Right kidney (tissue), 1 donor: ENCODE measurements around the gene TBCA.

Source experiments
- DNase-seq: peaks from one replicate; pipeline ENCODE4 v3.0.0-alpha.2; 2016

TBCA gene

DNA sequence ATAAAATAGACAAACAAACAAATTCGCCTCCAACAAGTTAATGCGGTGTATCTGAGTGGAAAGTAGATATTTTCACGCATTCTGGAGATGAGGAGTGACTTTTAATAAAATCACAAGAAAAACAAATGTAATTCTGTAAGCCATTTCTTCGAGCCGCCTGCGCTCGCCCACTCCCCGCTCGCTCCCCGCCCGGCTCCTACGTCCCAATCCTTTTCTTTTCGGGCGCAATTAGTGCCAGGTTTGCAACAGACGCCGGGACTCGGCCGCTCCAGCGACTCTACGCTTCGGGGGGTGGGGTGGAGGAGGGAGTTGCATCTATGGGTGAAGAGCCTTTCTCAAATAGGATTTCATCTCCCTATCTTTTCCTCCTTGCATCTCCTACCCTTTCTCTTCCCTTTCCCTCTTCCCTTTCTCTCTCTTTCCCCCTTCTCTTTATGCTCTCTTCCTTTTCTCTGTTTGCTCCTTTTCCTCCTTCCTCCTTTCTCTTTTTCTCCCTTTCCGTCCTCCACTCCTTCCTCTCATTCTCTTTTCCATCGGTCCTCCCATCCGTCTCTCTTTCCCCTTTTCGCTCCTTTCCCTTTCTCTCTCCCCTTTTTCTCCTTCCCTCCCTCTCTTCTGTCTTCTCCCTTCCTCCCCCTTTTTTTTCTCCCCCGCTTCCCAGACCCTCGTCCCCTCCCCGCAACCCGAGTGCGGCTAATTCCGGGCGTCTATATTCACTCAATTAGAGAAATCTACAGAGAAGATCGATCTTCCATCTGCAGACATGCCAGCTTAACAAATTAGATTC is 131.6 kb downstream of the TBCA start:
- peak; percentile 65 for DNase-seq

DNA sequence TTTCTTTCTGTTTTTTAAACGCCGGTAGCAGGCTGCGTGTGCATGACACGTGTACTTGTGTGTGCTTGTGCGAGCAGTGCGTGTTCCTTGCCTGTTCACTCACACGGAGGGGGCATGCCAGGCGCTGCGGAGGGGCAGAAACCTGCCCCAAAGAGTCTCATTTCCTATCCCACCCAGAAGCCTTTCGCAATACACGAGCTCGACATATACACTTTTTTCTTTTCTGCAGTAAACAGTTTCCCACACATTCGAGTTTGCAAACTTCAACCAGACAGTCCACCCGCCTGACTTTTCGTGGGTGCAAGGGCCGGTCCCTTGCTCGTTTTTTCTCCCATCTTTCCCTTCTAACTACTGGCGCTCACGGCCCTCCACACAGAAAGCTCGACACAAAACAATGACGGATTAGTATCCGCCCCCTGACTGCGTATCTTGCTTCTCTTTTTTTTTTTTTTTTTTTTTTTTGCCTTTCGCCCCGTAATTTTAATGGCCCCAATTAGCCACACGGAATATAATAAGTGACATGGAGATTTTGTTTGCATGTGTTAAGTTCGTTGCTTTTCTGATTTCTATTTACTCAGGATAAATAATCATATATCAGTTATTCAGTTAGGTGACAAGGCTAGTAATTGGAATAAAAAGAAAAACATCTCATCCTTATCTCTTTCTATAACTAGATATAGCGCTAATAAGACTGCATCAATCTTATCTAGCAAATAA is 132.3 kb downstream of the TBCA start:
- DNase-seq, result no peak

- DNase-seq, result peak; percentile 62
Measured at GRCh38 chr5:77642738-77643653, 133.1 kb downstream of the TBCA start.

- peak; percentile 51 for DNase-seq
Measured at GRCh38 chr5:77641963-77642737, 134.0 kb downstream of the TBCA start.

DNA sequence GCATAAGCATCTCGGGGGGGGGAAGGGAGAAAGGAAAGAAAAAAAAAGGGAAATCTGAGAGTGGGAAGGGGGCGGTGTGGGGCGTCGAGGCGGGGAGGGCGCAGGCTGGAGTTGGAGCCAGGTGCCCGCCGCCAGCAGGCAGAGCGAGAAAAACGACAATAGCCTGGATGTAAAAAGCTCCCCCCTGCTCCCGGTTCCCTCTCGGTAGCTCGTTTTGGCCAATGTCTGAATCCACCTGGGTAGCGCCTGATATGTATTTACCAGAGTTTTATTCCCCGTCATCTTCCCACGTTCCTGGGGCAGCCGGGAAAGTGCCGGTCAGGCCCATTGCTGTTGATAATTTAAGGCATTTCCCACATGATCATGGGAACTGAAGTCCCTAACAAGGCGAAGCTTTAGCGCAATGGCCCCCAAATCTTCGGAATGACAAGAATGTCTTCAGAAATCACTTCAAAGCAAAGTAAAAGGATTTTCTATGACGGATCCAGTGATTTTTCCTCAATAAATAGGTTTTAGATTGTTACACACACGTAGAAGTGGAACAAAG is 134.7 kb downstream of the TBCA start:
- DNase-seq, result peak; percentile 31
